A673 (cell line): ENCODE results near the gene DMGDH.

Experiments used
- EZH2 ChIP-seq: fragments of 200-600 bp; sonication (generic); IDR thresholded peaks from 2 replicates; pipeline ENCODE4 v1.6.1; 2017; ENCODE audit warnings: borderline replicate concordance, low read depth, mild to moderate bottlenecking, mixed read lengths, antibody characterized with exemption, low read length; ENCODE audit not compliant: poor library complexity, severe bottlenecking
- TF ChIP-seq, protein P1 (sequence below): fragments of 300-800, 200-600 bp; sonication (generic); conservative IDR thresholded peaks from 2 replicates; pipeline ENCODE4 v1.5.1; 2017; ENCODE audit warnings: low read depth, mild to moderate bottlenecking, antibody characterized with exemption, low read length, moderate library complexity, mixed read lengths

DNA sequence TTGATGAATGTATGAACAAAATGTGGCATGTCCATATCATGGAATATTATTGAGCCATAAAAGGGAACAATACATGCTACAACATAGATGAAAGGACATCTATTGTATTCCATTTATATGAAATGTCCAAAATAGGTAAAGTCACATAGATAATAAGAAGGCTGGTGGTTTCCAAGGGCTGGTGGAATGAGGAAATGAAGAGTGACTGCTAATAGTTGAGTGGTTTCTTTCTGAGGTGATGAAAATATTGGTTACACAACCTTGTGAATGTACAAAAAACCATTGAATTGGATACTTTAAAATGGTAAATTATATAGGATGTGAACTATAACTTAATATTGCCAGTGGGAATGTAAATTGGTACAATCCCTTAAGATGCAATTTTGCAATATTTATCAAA is 89.6 kb downstream of the DMGDH start:
- no peak for TF ChIP-seq EZH2
- TF ChIP-seq, protein P1, sequence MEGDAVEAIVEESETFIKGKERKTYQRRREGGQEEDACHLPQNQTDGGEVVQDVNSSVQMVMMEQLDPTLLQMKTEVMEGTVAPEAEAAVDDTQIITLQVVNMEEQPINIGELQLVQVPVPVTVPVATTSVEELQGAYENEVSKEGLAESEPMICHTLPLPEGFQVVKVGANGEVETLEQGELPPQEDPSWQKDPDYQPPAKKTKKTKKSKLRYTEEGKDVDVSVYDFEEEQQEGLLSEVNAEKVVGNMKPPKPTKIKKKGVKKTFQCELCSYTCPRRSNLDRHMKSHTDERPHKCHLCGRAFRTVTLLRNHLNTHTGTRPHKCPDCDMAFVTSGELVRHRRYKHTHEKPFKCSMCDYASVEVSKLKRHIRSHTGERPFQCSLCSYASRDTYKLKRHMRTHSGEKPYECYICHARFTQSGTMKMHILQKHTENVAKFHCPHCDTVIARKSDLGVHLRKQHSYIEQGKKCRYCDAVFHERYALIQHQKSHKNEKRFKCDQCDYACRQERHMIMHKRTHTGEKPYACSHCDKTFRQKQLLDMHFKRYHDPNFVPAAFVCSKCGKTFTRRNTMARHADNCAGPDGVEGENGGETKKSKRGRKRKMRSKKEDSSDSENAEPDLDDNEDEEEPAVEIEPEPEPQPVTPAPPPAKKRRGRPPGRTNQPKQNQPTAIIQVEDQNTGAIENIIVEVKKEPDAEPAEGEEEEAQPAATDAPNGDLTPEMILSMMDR, result no peak
